GM12878 (cell line): ENCODE data around the gene GORASP1. TPM values are rescaled to one million over a fixed set of nuclear protein-coding genes. Genes with fewer than 3 reads are reported as not detected.

Experiments used
- BMI1 ChIP-seq: fragments of 450-650 bp; IDR thresholded peaks from 2 replicates; pipeline ENCODE4 v1.6.1; 2016; ENCODE audit warnings: mild to moderate bottlenecking, moderate library complexity, borderline replicate concordance
- CBX5 ChIP-seq: sonication (generic); IDR thresholded peaks from 2 replicates; pipeline ENCODE4 v1.6.1; 2016; ENCODE audit warnings: low read depth, moderate library complexity, mild to moderate bottlenecking, inconsistent platforms
- CUX1 ChIP-seq: IDR thresholded peaks from 2 replicates; pipeline ENCODE4 v1.6.1; 2012; ENCODE audit warnings: improper control_type of control experiment, low read depth, low read length; ENCODE audit not compliant: insufficient replicate concordance
- E2F8 ChIP-seq: fragments of 450-650 bp; IDR thresholded peaks from 2 replicates; pipeline ENCODE4 v1.6.1; 2018; ENCODE audit warnings: mild to moderate bottlenecking, low read depth, moderate library complexity; ENCODE audit not compliant: partially characterized antibody
- ELK1 ChIP-seq: IDR thresholded peaks from 2 replicates; pipeline ENCODE4 v1.6.1; 2012; ENCODE audit warnings: low read depth, low read length, improper control_type of control experiment
- ESRRA ChIP-seq: IDR thresholded peaks from 2 replicates; pipeline ENCODE4 v1.6.1; 2012; ENCODE audit warnings: mild to moderate bottlenecking, low read length, improper control_type of control experiment
- HDGF ChIP-seq: fragments of 450-650 bp; IDR thresholded peaks from 2 replicates; pipeline ENCODE4 v1.6.1; 2016; ENCODE audit warnings: antibody characterized with exemption
- JUND ChIP-seq: IDR thresholded peaks from 2 replicates; pipeline ENCODE4 v1.6.1; 2012; ENCODE audit warnings: low read depth, mild to moderate bottlenecking, low read length, improper control_type of control experiment, moderate library complexity
- KAT2A ChIP-seq: conservative IDR thresholded peaks from 2 replicates; pipeline ENCODE4 v1.6.1; 2011; ENCODE audit warnings: low read depth, low read length; ENCODE audit not compliant: control insufficient read depth
- NFYB ChIP-seq: IDR thresholded peaks from 2 replicates; pipeline ENCODE4 v1.6.1; 2011; ENCODE audit warnings: low read depth, mild to moderate bottlenecking, low read length, improper control_type of control experiment, moderate library complexity; ENCODE audit not compliant: insufficient read depth
- RB1 ChIP-seq: fragments of 450-650 bp; formaldehyde crosslinking; IDR thresholded peaks from 2 replicates; pipeline ENCODE4 v1.6.1; 2017; ENCODE audit warnings: mild to moderate bottlenecking, borderline replicate concordance
- ZNF24 ChIP-seq: fragments of 450-650 bp; IDR thresholded peaks from 2 replicates; pipeline ENCODE4 v1.6.1; 2017; ENCODE audit warnings: antibody characterized with exemption, mild to moderate bottlenecking
- polyA plus RNA-seq, 11 experiments: library from polyadenylated mRNA; depleted of rRNA in 4 of 11; unstranded in 6 of 11; stranded (reverse) in 5 of 11; fragments of >200 nt; fragmentation: Nextera tagmentation in 4 of 11; fragmentation: Illumina TruSeq in 1 of 11; extraction: Ambion mirVana in 4 of 11; extraction: Trizol in 1 of 11; gene quantifications; 1 replicate in 1 of 11; 2 replicates in 10 of 11; pipeline versions ENCODE4 v1.2.1 to v1.2.3, GENCODE V29; 2011 to 2016; ENCODE audit warnings: inconsistent platforms in 2 of 11, missing spikeins in 2 of 11, low read depth in 1 of 11
- total RNA-seq, 4 experiments: library from RNA; depleted of rRNA in 3 of 4; stranded (reverse); fragments of >200 nt in 3 of 4; fragmentation: Illumina TruSeq in 1 of 4; extraction: Trizol in 1 of 4; gene quantifications; 2 replicates each; pipeline versions ENCODE4 v1.2.1 to v1.2.3, GENCODE V29; 2013 to 2021

Gene GORASP1
- total and polyA plus RNA-seq, 10 of the 15 experiments (the other 5 are each of a cell fraction or from before 2014, with no cell fraction given): 3.6 to 32.7 (median 23.2) TPM

GRCh38 chr3:39107388-39108199 is at the start of gene GORASP1, which contains the start of gene TTC21A (continued):
- TF ChIP-seq HDGF (0 out of 2 replicates have a peak, but pooled peaks have one; percentile 42), RB1 (0 out of 2 replicates have a peak, but pooled peaks have one; percentile 51), CUX1 (no peak), KAT2A (no peak), CBX5 (no peak), JUND (no peak), BMI1 (peak; percentile 56; the same call in 1 of the 2 replicates), ZNF24 (no peak), ESRRA (no peak), ELK1 (no peak), E2F8 (no peak), NFYB (no peak)
